Measurements from ENCODE around the gene ABCA8.
"Not testable (repeated sequence)": the region's sequence is repeated elsewhere in the genome, so short reads cannot be mapped to it uniquely, and the experiment has no call there.

DNA sequence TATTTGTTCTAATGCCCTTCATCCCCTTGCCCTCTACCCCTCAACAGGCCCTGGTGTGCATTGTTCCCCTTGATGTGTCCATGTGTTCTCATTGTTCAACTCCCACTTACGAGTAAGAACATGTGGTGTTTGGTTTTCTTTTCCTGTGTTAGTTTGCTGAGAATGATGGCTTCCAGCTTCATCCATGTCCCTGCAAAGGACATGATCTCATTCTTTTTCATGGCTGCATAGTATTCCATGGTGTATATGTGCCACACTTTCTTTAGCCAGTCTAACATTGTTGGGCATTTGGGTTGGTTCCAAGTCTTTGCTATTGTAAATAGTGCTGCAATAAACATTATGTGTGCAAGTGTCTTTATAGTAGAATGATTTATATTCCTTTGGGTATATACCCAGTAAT, 7.3 kb downstream of the ABCA8 start:
- TF ChIP-seq, protein P1, sequence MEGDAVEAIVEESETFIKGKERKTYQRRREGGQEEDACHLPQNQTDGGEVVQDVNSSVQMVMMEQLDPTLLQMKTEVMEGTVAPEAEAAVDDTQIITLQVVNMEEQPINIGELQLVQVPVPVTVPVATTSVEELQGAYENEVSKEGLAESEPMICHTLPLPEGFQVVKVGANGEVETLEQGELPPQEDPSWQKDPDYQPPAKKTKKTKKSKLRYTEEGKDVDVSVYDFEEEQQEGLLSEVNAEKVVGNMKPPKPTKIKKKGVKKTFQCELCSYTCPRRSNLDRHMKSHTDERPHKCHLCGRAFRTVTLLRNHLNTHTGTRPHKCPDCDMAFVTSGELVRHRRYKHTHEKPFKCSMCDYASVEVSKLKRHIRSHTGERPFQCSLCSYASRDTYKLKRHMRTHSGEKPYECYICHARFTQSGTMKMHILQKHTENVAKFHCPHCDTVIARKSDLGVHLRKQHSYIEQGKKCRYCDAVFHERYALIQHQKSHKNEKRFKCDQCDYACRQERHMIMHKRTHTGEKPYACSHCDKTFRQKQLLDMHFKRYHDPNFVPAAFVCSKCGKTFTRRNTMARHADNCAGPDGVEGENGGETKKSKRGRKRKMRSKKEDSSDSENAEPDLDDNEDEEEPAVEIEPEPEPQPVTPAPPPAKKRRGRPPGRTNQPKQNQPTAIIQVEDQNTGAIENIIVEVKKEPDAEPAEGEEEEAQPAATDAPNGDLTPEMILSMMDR (conservative IDR thresholded peaks at IDR 0.05; ENCODE audit: low read depth in 2 of 2) = not testable (repeated sequence)
- TF ChIP-seq EZH2 (IDR thresholded peaks at IDR 0.05; ENCODE audit: low read depth, unreplicated experiment); POLR2AphosphoS5 (IDR thresholded peaks at IDR 0.05; ENCODE audit: low read depth); EZH2phosphoT487 (IDR thresholded peaks at IDR 0.05; ENCODE audit: unreplicated experiment); JUNB (IDR thresholded peaks at IDR 0.05; ENCODE audit: unreplicated experiment); ZNF114 (CRISPR knock-in tag; IDR thresholded peaks at IDR 0.05); NANOG (IDR thresholded peaks at IDR 0.05; ENCODE audit: borderline replicate concordance); CREB1 (CRISPR knock-in tag; IDR thresholded peaks at IDR 0.05; ENCODE audit: low read depth); ZNF331 (CRISPR knock-in tag; IDR thresholded peaks at IDR 0.05; ENCODE audit: low read depth); STAT1 (IDR thresholded peaks at IDR 0.05; ENCODE audit: unreplicated experiment): not testable (repeated sequence)
- TF ChIP-seq, protein P2, sequence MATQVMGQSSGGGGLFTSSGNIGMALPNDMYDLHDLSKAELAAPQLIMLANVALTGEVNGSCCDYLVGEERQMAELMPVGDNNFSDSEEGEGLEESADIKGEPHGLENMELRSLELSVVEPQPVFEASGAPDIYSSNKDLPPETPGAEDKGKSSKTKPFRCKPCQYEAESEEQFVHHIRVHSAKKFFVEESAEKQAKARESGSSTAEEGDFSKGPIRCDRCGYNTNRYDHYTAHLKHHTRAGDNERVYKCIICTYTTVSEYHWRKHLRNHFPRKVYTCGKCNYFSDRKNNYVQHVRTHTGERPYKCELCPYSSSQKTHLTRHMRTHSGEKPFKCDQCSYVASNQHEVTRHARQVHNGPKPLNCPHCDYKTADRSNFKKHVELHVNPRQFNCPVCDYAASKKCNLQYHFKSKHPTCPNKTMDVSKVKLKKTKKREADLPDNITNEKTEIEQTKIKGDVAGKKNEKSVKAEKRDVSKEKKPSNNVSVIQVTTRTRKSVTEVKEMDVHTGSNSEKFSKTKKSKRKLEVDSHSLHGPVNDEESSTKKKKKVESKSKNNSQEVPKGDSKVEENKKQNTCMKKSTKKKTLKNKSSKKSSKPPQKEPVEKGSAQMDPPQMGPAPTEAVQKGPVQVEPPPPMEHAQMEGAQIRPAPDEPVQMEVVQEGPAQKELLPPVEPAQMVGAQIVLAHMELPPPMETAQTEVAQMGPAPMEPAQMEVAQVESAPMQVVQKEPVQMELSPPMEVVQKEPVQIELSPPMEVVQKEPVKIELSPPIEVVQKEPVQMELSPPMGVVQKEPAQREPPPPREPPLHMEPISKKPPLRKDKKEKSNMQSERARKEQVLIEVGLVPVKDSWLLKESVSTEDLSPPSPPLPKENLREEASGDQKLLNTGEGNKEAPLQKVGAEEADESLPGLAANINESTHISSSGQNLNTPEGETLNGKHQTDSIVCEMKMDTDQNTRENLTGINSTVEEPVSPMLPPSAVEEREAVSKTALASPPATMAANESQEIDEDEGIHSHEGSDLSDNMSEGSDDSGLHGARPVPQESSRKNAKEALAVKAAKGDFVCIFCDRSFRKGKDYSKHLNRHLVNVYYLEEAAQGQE (IDR thresholded peaks at IDR 0.05; ENCODE audit: unreplicated experiment) = not testable (repeated sequence)
- TF ChIP-seq, protein P3, sequence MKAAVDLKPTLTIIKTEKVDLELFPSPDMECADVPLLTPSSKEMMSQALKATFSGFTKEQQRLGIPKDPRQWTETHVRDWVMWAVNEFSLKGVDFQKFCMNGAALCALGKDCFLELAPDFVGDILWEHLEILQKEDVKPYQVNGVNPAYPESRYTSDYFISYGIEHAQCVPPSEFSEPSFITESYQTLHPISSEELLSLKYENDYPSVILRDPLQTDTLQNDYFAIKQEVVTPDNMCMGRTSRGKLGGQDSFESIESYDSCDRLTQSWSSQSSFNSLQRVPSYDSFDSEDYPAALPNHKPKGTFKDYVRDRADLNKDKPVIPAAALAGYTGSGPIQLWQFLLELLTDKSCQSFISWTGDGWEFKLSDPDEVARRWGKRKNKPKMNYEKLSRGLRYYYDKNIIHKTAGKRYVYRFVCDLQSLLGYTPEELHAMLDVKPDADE (IDR thresholded peaks at IDR 0.05) = not testable (repeated sequence)
- TF ChIP-seq, protein P4, sequence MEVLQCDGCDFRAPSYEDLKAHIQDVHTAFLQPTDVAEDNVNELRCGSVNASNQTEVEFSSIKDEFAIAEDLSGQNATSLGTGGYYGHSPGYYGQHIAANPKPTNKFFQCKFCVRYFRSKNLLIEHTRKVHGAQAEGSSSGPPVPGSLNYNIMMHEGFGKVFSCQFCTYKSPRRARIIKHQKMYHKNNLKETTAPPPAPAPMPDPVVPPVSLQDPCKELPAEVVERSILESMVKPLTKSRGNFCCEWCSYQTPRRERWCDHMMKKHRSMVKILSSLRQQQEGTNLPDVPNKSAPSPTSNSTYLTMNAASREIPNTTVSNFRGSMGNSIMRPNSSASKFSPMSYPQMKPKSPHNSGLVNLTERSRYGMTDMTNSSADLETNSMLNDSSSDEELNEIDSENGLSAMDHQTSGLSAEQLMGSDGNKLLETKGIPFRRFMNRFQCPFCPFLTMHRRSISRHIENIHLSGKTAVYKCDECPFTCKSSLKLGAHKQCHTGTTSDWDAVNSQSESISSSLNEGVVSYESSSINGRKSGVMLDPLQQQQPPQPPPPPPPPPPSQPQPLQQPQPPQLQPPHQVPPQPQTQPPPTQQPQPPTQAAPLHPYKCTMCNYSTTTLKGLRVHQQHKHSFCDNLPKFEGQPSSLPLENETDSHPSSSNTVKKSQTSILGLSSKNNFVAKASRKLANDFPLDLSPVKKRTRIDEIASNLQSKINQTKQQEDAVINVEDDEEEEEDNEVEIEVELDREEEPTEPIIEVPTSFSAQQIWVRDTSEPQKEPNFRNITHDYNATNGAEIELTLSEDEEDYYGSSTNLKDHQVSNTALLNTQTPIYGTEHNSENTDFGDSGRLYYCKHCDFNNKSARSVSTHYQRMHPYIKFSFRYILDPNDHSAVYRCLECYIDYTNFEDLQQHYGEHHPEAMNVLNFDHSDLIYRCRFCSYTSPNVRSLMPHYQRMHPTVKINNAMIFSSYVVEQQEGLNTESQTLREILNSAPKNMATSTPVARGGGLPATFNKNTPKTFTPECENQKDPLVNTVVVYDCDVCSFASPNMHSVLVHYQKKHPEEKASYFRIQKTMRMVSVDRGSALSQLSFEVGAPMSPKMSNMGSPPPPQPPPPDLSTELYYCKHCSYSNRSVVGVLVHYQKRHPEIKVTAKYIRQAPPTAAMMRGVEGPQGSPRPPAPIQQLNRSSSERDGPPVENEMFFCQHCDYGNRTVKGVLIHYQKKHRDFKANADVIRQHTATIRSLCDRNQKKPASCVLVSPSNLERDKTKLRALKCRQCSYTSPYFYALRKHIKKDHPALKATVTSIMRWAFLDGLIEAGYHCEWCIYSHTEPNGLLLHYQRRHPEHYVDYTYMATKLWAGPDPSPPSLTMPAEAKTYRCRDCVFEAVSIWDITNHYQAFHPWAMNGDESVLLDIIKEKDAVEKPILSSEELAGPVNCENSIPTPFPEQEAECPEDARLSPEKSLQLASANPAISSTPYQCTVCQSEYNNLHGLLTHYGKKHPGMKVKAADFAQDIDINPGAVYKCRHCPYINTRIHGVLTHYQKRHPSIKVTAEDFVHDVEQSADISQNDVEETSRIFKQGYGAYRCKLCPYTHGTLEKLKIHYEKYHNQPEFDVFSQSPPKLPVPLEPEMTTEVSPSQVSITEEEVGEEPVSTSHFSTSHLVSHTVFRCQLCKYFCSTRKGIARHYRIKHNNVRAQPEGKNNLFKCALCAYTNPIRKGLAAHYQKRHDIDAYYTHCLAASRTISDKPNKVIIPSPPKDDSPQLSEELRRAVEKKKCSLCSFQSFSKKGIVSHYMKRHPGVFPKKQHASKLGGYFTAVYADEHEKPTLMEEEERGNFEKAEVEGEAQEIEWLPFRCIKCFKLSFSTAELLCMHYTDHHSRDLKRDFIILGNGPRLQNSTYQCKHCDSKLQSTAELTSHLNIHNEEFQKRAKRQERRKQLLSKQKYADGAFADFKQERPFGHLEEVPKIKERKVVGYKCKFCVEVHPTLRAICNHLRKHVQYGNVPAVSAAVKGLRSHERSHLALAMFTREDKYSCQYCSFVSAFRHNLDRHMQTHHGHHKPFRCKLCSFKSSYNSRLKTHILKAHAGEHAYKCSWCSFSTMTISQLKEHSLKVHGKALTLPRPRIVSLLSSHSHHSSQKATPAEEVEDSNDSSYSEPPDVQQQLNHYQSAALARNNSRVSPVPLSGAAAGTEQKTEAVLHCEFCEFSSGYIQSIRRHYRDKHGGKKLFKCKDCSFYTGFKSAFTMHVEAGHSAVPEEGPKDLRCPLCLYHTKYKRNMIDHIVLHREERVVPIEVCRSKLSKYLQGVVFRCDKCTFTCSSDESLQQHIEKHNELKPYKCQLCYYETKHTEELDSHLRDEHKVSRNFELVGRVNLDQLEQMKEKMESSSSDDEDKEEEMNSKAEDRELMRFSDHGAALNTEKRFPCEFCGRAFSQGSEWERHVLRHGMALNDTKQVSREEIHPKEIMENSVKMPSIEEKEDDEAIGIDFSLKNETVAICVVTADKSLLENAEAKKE (CRISPR knock-in tag; IDR thresholded peaks at IDR 0.05) = not testable (repeated sequence)

Data from GM23338 (cell line).